ENCODE data around the gene CD248.
"Not testable (repeated sequence)": the region's sequence is repeated elsewhere in the genome, so short reads cannot be mapped to it uniquely, and the experiment has no call there.

Gene CD248

DNA sequence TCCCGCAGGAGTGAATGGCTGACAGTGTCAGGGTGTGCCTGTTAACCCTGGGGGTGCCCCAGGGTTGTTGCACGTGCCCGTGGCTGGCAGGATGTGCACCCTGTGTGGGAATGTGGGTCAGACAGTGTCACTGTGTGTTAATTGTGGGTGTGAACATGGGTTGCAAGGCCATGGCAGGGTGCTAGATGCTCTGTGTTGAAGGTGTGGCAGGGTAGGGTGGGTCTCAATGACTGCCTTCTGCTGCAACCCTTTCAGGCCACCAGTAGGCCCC, 11.1 kb upstream of the CD248 start:
- DNase-seq, result no peak

DNA sequence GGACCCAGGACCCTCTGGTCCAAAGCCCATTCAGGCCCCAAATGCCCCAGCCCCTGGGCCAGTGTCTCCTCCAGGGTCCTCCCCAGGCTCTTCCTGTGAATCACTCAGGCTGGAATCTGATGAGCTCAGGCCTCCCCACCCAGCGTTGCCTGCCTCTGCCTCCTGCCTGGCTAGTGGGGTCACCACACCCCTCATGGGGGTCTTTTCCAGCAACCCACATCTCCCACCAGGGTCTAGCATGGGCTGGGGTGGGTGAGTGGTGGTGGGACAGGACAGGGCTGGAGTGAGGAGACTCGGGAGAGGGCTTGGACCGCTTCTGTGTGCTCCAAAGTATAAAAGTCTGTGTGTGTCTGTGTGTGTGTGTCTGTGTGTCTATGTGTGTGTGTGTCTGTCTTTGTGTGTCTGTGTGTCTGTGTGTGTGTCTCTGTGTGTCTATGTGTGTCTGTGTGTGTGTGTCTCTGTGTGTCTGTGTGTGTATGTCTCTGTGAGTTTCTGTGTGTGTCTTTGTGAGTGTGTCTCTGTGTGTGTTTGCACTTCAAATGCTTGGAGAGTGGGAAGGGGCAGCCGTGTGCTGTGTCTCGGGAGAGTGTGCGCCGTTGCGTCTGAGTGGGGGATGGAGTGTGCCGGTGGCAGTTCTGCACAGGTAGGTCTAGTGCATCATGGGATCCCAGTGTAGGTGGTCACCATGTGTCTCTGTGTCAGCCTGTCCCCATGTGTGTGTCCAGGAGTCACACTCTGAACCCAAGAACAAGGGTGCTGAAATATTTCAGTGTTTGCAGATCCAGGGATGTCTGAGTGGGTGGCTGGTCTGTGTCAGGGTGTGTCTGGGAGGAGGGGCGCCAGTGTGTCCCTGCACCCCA, 10.6 kb upstream of the CD248 start:
- no peak for DNase-seq

DNA sequence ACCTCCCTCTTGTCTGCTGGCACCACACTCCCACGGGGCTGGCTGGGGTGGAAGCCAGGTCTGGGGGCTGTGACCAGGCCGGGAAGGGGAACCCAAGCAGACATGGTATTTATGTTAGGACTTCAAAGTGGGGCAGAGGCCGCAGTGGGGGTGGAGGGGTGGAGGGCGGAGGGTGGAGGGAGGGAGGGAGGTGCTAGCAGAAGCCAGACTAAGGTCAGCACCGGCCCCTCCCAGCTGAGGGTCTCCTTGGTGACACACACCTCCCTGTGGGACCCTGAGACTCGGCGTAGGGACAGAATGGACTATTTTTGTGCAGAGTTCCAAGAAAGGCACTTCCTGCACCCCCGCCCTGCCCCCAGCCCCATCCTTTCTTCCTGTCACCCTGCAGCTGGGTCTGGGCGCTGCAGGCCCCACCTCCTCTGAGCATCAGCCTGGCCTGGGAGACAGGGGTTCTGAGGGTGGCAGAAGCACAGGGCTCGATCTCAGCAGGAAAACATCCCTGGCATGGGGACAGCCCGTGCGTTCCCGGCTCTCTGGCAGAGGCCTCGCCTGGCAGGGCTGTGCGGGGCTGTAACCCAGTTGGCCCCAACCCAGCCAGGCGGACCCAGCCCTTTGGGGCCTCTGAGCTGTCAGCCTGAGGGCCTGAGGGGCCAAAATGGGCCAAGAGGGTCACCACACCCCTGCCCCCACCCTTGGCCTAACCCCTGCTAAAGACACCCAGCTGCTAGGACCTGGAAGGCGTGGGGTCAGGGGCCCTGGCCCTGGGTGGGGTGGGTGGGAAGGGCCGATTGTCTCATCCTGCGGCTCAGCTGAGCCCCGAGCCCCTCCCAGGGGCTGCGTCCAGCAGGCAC, 9.6 kb upstream of the CD248 start:
- no peak for DNase-seq

DNA sequence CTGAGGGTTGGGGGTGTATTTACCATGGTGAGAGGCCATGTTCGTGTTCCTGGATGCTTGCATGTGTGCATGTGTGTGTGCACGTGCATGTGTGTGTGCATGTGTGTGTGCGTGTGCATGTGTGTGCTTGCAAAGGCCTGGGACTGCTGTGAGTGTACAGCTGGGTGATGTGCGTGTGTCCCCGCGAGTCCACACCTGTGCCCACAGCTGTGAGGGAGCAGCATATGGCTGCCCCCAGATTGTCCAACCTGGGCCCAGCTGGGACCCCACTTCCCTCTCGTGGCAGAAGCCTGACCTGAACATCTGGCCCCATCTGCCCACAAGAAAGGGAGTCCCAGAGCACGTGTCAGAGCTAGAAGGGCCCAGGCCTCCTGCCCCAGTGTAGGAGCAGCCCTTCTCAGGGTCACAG, 8.4 kb upstream of the CD248 start:
- no peak for DNase-seq

DNA sequence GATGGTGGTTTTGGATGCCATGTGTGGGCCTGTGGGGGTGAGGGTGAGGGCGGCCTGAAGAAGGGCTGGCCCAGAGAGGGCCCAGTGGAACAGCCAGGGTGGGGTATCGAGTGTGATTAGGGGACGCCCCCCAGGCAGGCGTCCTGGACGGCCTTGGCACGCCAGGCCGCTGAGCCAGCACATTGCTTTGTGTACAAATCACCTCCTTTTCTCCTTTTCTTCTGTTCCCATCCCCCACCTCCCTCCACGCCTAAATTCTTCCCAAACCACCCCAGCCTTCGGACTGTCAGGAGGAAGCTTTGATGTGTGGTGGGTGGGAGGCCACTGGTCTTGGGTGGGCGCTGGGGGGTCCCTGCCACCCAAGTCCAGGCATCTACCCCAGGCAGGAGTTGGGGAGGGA, 7.8 kb upstream of the CD248 start:
- no peak for DNase-seq

DNA sequence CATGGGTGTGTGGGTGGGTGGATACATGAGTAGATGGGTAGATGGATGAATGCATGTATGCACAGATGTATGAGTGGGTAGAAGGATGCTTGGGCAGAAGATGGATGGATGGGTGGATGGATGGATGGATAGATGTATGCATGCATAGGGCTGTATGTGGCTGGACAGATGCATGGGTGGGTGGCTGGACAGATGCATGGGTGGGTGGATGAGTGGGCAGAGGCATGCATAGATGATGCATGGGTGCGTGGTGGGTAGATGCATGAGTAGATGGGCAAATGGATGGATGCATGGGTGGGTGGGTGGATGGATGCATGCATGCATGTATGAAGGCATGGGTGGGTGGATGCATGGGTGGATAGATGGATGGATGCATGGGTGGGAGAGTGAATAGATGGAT, 6.8 kb upstream of the CD248 start:
- DNase-seq, result no peak

DNA sequence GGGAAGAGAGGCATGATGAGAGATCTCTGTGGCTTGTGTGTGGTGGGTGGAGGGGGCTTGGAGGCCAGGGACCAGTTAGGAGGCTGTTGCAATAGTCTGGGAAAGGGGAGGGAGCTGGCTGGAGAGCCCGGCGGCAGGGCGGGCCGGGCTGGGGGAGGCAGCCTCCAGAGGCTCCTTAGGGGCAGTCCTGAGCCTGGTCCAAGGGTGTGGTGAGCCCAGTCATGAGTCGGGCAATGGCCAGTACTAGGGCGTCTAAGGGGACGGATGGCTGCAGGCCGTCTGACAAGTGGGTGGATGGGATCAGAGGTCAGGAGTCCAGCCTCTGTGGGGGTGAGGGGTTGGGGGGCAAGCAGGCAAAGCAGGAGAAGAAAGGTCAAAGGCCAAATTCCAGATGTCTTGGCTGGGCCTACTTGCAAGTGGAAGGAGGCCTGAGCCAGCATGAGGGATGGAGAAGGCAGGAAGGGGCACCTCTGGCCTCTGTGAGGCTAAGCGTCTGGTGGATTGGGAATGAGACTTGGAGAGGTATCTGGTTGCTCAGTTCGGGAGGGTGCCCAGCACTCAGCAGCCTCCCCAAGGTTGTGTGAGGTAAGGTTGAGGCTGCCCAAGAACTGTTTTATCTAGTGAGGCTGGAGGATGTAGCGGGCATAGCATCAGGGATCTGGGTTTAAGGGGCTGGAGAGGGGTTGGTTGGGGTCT, 6.0 kb upstream of the CD248 start:
- DNase-seq, result no peak

DNA sequence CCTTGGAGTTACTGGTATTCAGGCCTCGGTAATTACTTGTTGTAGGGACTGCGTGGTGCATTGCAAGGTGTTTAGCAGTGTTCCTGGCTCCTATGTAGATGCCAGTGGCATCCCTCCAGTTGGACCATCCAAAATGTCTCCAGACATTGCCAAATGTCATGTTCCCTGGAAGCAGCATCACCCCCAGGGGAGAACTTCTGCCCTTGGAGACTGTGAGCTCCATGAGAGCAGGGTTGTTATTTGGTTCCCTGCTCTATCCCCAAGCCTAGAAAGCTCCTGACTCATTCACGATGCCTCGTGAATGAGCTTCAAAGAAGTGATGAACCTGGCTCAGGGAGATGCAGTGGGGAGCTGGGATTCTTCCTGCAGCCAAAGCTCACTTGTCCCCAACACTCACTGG, 4.8 kb upstream of the CD248 start:
- no peak for DNase-seq

DNA sequence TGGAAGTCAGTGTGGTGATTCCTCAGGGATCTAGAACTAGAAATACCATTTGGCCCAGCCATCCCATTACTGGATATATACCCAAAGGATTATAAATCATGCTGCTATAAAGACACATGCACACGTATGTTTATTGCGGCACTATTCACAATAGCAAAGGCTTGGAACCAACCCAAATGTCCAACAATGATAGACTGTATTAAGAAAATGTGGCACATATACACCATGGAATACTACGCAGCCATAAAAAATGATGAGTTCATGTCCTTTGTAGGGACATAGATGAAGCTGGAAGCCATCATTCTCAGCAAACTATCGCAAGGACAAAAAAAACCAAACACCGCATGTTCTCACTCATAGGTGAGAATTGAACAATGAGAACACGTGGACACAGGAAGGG, 3.9 kb upstream of the CD248 start:
- not testable (repeated sequence) for DNase-seq

DNA sequence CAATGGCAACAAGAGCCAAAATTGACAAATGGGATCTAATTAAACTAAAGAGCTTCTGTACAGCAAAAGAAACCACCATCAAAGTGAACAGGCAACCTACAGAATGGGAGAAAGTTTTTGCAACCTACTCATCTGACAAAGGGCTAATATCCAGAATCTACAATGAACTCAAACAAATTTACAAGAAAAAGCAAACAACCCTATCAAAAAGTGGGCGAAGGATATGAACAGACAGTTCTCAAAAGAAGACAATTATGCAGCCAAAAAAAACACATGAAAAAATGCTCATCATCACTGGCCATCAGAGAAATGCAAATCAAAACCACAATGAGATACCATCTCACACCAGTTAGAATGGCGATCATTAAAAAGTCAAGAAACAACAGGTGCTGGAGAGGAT, 3.4 kb upstream of the CD248 start:
- not testable (repeated sequence) for DNase-seq

DNA sequence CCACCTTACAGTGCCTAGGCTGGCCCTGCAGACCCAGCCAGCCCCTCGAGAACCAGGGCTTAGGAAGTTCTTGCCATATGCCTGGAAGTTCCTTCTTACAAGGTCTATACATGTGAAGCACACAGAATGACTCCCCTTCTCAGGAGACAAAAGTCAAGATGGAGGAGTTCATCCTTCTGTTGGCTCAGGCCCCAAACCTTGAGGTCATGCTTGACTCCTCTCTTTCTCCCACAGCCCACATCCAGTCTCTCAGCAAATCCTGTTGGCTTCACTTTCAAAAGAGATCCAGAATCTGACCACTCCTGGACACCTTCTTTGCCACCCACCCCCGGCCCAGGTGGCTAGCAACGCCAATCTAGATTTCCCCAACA, 1.7 kb upstream of the CD248 start:
- DNase-seq, result no peak

DNA sequence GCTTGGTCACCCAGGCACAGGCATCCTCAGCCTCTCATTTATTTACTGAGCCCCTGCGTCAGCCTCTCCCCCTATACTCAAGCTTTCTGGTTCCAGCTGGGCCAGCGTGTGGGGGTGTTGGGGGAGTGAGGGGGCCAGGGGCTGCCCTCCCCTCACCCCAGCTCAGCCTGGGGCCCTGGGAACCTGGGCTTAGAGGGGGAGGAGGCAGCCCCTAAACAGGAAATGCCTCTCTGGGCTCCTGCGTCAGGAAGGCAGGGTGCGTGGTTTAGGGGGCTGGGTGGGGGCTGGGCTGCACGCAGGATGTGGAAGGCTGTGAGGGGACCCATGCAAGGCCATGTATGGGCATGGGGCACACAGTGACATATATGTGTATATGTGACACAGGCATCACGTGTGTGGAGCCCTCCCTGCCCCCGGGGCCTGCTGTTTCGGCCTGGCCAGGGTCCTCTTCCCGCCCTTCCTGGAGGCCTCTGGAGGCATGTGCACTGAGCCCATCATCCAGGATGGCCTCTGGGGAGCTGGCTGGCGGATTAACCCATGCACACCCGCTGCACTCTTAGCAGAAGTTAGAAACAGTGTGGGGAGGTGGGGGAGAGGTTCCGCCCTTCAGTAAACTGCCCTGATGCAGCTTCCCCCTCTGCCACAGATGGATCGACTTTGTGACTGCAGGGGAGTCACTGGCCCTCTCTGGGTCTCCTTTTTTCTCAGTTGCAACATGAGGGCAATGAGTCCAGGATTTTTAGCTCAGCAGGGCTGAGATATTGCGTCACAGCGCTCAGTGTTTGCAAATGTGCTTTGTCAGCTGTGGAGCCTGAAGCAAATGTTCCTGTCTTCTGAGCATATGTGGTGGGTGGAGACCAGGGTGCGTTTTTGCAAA, 1.1 kb upstream of the CD248 start:
- DNase-seq, result no peak

DNA sequence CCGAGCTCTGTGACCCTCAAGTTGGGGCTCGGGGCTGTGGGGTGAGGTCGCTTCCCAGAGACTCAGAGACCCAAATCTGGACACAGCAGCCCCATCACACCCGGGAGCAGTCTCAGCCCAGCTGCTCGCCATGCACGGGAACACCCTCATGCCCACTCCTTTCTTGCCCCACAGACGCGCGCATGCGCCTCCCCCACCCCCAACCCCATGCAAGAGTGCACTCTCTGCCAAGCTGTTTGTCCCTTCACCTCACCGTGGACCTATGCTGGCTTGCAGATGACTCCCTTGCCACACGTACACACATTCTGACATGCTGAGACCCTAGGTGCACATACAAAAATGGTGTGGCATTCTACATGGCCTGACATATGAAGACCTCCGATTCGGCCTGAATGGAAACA, 478 bp upstream of the CD248 start:
- DNase-seq, result no peak

DNA sequence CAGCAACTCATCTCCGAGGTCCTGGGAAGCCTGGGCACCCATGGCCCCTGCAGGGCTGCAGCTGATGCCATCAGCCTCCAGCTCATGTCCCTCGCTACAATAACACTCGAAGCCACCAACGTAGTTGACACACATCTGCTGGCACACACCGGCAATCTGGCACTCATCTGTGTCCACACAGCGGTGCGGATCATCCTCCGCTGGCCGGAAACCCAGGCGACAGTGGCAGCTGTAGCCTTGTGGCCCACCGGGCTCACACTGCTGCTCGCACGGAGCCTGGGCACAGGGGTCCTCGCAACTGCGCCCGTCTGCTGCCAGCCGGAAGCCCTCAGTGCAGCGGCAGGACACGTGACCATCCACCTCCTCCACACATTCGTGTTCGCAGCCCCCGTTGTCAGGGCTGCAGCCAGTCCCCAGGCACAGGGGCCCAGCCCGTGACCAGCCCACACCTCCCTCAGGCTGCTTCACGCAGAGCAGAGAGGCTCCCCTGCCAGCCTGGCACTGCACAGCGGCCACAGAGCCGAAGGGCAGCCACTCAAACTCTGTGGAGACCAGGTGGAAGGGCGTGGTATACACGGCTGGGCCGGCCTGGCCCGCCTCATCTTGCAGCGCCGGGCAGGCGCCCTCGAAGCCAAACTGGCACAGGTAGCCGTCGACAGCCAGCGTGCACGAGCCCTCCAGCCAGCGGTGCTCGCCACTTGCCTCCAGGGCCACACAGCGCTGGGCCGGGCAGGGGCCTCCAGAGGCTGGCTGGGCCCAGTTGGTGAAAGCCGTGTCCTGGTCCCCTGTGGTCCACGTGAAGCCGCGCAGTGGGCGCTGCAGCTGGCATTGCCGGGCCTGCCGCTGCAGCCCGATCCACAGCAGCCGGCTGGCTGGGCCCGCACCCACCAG, 678 bp downstream of the CD248 start:
- DNase-seq, result no peak

DNA sequence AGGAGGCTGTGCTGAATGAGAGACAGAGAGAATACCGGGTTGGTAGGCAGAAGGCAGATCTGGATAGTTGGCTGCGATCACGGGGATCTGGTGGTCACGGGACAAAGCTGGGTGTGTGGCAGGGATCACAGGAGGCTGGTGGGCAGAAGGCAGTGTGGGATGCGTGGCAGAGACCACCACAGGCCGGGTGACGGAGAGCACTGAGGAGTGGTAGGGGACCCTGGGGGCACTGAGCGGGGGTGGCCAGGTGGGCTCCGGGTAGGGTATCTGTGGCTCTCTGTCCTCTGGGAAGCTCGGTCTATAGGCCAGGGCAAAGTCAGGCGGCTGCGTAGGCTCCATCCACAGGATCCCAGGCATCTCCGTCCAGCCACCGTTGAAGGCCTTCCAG, 1.4 kb downstream of the CD248 start:
- DNase-seq, result no peak

DNA sequence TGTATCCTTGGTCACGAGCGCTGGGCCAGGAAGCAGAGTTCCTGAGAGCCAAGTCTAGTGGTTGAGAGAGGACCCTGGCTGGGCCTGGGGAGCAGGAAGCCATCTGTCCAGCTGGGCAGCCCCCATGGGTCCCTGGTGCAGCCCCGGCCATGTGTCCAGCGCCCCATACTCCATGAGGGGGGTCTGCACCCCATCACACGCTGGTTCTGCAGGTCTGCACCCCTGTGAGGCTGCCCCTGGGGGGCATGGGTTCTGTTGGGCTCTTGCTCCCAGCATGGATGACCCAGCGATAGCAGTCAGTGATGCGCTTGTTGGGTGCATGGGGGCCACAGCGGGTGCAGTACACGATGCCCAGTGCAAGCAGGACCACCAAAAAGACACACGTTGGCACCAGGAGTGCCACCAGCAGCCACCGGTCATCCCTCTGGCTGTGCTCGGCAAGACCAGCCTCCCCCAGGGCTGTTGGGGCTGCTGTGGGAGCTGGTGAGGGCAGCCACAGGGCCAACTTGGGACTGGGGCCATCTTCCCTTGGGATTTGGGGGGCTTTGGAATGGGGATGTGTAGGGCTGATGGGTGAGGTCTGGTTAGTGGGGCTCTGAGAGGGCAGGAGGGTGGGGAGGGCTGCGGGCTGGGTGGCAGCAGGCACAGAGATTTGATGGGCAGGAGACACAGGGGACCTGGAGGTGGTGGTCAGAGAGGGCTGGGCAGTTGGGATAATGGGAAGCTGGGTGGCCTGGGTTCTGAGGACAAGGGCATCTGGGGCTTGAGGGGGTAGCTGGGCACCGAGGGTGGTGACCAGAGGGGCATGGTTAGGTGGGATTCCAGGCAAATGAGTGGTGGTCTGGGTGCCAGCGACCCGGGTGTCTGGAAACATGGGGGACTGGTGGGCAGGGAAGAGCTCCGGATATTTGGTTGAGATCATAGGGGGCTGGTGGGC, 2.0 kb downstream of the CD248 start:
- no peak for DNase-seq

DNA sequence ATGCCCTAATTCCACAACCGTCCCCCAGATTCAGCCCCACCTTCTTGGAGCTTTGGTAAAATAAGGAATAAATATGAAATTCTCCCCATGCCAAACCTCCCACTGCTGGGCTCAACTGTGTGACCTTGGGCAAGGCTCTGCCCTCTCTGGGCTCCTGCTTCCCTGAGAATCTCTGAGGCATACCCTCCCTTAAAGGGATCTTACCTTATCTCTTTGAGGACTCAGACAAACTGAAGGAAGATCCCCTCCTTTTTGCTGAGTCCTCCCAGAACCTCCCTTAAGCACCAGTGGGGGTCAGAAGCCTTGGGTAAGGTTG, 2.7 kb downstream of the CD248 start:
- DNase-seq, result no peak

DNA sequence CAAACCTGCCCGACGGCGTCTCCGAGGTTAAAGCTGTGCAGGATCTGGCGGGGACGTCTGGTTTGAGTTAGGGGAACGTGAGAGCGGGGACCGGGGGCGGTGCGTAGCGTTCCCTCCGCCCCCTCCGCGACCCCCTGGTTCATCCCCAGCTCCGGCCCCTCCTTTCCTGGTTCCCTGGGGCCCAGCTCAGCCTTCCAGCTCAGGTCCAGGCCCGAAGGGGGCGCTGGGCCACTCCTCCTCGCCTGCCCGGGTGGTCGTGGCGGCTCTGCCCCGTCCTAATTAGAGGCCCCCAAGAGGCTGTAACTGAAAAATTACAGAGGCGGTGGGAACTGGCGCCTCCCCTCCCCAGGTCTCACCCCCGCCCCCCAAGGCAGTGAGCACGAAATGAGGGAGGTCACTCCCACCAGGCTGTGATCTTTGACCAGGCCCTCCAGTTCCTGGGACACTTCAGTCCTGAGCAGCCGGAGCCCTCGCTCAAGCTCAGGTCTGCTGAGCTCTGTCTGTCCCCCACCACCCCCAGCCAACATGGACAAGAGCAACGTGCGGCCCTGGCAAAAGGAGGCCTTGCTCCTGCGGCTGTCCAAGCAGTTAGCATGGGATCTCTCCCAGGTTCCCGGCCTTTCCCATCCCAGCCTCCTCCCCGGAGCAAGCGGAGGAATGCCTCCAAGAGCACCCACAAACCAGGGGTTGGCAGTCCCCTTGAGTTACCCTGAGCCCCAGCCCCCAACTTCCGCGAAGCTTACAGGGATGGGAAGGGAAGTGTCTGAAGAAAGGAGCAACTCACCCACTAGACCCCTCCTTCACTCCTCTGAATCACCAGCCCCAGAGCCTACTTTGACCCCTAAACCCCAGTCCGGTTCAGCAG, 3.3 kb downstream of the CD248 start:
- no peak for DNase-seq

DNA sequence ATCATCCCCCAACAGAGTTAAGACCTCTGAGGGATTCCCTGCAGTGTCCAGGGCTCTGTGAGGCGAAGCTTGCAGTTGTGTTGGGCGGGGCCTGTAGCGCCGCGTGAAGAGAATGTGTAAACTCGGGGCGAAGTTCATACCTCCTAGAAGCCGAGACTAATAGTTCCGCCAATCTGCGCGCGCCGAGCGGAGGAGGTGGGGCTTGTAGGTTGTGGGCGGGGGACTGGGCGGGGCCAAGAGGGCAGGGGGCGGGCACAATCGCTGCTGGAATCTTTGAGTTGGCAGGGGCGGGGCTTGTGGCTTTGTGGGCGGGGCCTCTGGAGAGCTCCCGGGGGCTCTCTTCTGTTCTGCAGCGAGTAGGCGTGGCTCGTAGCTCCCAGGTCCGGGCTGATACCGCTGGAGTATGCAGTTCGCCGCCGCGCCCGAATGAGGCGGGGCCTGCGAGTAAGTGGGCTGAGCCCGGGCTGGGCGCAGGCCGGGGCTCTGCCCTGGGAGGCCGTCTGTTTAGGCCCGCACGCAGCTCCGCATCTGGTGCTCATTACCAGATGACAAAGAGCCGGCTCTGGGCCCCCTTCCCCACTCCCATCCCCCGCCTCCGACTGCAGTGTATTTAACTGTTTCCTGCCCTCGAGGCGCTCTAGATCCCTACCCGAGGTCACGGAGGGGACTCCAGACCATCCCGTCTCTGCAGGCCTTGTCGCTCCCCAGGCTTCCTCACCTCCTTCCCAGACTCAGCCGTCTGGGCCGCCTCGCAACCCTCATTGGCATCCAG, 4.1 kb downstream of the CD248 start:
- peak; percentile 93 for DNase-seq
